ENCODE measurements around the gene PBX1. TPM values are rescaled to one million over a fixed set of nuclear protein-coding genes. Genes with fewer than 3 reads are reported as not detected.

PBX1 gene
- total RNA-seq, 1 donor from 2014 or later: 37.4 TPM

DNA sequence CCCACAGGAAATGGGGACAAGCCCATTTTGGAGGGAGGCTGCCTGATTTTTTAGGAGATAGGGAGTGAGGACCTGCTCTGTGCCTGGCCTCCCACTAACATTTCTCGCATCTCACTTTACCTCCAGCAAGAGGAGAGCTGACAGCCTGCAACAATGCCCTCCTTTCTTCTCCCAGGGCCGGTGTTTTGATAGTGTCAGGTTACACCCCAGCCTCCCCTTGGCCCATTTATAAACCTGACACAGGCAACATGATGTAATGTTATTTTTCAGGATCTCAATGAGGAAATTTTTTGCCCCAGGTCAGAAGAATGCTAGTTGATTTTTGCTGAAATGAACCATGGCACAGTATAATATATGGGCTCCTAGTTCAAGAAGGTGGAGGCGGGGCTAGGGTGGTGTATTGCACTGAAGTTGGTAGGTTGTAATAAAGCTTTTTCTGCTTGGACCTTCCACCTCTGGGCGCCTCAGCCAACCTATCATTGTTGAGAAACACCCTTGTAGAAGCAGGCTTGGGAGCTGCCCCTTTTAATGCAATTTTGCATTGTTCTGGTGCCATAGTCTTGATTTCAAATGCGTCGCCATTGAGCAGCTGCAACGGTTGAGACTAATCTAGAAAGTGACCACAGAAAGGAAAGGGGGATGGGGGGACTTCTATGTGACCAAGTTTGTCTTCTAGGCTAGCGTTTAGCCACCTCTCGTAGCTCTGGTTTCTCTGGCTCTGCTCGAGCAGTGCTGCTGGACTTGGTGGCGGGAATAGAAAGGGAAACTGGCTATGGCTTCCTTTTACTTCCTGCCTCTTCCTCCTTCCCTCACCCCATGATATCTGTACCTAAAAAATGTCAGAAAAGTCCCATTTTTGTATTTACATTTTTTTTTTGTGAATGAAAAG lies 53.0 kb downstream of the PBX1 start:
- TF ChIP-seq, protein P1, sequence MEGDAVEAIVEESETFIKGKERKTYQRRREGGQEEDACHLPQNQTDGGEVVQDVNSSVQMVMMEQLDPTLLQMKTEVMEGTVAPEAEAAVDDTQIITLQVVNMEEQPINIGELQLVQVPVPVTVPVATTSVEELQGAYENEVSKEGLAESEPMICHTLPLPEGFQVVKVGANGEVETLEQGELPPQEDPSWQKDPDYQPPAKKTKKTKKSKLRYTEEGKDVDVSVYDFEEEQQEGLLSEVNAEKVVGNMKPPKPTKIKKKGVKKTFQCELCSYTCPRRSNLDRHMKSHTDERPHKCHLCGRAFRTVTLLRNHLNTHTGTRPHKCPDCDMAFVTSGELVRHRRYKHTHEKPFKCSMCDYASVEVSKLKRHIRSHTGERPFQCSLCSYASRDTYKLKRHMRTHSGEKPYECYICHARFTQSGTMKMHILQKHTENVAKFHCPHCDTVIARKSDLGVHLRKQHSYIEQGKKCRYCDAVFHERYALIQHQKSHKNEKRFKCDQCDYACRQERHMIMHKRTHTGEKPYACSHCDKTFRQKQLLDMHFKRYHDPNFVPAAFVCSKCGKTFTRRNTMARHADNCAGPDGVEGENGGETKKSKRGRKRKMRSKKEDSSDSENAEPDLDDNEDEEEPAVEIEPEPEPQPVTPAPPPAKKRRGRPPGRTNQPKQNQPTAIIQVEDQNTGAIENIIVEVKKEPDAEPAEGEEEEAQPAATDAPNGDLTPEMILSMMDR (IDR thresholded peaks at IDR 0.05): no peak
- H3K27ac ChIP-seq: peak overlapping the region; percentile 82 to 83
- peak overlapping the region in 1 of 2 donors; percentile 53 for H3K4me3 ChIP-seq
- no peaks in the 10 kb centered on the region for H3K36me3 ChIP-seq
- peaks cover 8 to 49% of the 10 kb centered on the region in 2 donors for H3K4me1 ChIP-seq
- intact Hi-C loops (cut with DNase I): loop anchor here (2.0 to 5.0 kb wide), 3 partner anchors 25 to 175 kb away; no protein-coding TSS in a partner anchor
- no peaks in the 10 kb centered on the region for H3K27me3 ChIP-seq
- no peaks in the 10 kb centered on the region for H3K9me3 ChIP-seq
- DNase-seq (ENCODE audit: low spot score in 2 of 2): peak in 1 of 2 donors; percentile 71

DNA sequence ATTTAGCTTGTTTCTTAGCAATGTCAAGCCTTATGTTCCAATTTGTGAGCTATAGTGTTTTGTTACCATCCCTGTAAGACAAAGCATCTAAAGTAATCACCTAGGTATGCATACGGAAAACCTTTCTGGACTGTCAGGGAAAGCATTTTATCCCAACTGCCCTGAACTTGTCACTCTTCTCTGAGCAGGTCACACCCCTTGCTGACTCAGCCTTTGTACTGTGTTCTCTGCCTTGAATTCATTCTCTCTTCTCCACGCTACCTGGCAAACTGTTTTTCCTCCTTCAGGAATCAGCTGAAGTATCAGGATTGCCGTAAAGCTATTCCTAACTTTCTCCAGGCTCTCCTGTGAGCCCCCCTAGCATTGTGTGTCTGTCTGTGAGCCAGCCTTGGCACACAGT lies 54.2 kb downstream of the PBX1 start:
- Histone ChIP-seq H3K27me3 (no peaks in the 10 kb centered on the region), H3K36me3 (no peaks in the 10 kb centered on the region), H3K4me1 (peaks cover 8 to 56% of the 10 kb centered on the region in 2 donors), H3K9me3 (no peaks in the 10 kb centered on the region), H3K4me3 (no peak overlapping the region), H3K27ac (peak overlapping the region; percentile 82 to 83)
- TF ChIP-seq, protein P1 (IDR thresholded peaks at IDR 0.05): no peak
- intact Hi-C loops (cut with DNase I): loop anchor here (2.0 to 5.0 kb wide), 3 partner anchors 24 to 174 kb away; no protein-coding TSS in a partner anchor
- DNase-seq (ENCODE audit: low spot score in 2 of 2): no peak

DNA sequence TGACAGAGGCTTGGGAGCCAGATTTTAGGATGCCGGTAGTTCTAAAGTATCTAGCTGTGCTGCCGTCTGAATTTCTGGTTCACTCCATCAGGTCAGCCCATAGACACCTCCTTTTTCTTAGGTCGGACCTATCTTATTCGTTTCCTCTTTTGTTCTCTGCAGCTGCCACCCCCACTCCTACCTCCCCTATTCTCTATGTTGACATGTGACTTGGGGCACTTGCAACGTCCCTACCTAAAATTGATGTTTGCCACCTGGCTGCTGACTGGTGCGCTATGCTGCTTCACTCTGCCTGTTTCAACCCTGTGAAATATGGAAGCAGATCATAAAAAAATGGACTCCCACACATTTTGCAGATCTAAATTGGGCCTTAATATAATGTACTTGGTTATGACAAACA lies 55.3 kb downstream of the PBX1 start:
- TF ChIP-seq, protein P1 (IDR thresholded peaks at IDR 0.05): no peak
- Histone ChIP-seq H3K27me3 (no peaks in the 10 kb centered on the region), H3K36me3 (no peaks in the 10 kb centered on the region), H3K27ac (no peak overlapping the region), H3K4me1 (peaks cover 8 to 46% of the 10 kb centered on the region in 2 donors), H3K9me3 (no peaks in the 10 kb centered on the region), H3K4me3 (no peak overlapping the region)
- intact Hi-C loops (cut with DNase I): loop anchor here (5.0 kb wide), 2 partner anchors 37 to 173 kb away; no protein-coding TSS in a partner anchor
- no peak for DNase-seq (ENCODE audit: low spot score in 2 of 2)

DNA sequence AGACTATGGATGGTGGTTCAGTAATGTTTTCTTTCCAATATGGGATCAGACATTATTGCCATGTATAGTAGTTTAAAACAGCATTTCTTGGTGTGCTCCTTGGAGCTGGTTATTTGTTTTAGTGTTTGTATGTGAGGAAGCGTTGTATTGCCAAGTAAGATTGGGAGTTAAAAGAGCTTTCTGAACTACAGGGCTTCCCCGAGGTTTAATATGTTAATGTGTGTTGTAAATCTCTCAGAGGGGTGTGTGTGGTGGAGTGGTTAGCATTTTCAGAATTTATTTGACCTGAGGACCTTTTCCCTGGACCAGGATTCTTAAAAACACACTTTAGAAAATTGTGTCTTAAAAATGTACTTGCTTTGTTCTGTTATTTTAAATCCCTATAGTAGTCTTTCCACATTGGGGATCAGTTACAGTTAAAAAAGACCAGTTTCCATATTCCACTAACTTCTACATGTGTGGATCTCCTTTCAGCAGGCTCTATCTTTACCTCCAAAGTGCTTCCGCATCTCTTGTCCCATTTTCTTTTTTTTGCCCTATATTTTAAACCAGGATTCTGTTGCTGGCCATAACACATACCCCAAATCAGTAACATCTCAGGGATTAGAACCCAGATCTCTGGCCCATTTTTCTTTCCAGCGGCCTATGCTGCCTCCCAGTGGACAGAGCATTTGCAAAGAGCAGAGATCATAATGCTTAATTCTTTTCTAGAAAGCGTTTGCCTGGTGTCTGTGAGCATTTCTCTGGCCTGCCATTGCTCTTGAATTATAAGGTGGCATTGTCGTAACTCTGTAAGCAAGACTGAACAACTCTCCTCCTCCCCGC lies 58.6 kb downstream of the PBX1 start:
- Histone ChIP-seq H3K4me1 (peaks cover 0 to 35% of the 10 kb centered on the region in 2 donors), H3K27me3 (no peaks in the 10 kb centered on the region), H3K4me3 (no peak overlapping the region), H3K36me3 (no peaks in the 10 kb centered on the region), H3K27ac (no peak overlapping the region), H3K9me3 (no peaks in the 10 kb centered on the region)
- no peak for DNase-seq (ENCODE audit: low spot score in 2 of 2)
- TF ChIP-seq, protein P1 (IDR thresholded peaks at IDR 0.05): peak; percentile 34 to 53 (median 36)
- intact Hi-C loops (cut with DNase I): no loop called here

DNA sequence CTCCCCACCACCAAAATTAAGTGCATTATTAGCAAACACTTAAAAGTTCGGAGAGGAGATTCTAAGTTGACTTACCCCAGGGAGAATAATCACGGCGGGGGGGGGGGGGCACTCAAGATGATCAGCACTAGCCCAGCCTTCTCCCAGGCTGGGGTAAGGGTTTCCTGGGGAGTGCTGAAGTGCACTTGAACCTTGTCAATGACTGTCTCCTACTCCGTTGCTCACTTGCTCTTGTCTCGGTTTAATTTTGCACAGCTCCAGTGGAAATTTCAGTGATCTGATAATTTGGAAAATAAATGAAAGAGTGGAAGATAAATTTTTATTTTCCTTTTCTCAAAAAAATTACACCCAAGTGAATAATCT lies 59.2 kb downstream of the PBX1 start:
- no peak overlapping the region for H3K4me3 ChIP-seq
- peaks cover 0 to 33% of the 10 kb centered on the region in 2 donors for H3K4me1 ChIP-seq
- no peaks in the 10 kb centered on the region for H3K9me3 ChIP-seq
- no peaks in the 10 kb centered on the region for H3K36me3 ChIP-seq
- H3K27me3 ChIP-seq: no peaks in the 10 kb centered on the region
- DNase-seq (ENCODE audit: low spot score in 2 of 2): no peak
- TF ChIP-seq, protein P1 (IDR thresholded peaks at IDR 0.05): no peak
- intact Hi-C loops (cut with DNase I): no loop called here
- no peak overlapping the region for H3K27ac ChIP-seq

All from ascending aorta (tissue), 2 donors.